KMS-11 (cell line): ENCODE measurements around the gene PDE11A.

Source experiments
- H2AFZ ChIP-seq: fragments of 200-600 bp; sonication (generic); 2 replicates; pipeline ENCODE4 v1.6.1; 2016; ENCODE audit warnings: antibody characterized with exemption, mixed run types, low read depth
- H3K27ac ChIP-seq: fragments of 200-600 bp; sonication (generic); 2 replicates; pipeline ENCODE4 v1.6.1; 2016; ENCODE audit warnings: mild to moderate bottlenecking, mixed run types
- H3K27me3 ChIP-seq: fragments of 200-600 bp; sonication (generic); 2 replicates; pipeline ENCODE4 v1.6.1; 2017; ENCODE audit warnings: mild to moderate bottlenecking, low read depth, mixed run types, moderate library complexity; ENCODE audit not compliant: insufficient read depth
- H3K36me3 ChIP-seq: fragments of 200-600 bp; sonication (generic); 2 replicates; pipeline ENCODE4 v1.6.1; 2017; ENCODE audit warnings: mild to moderate bottlenecking, mixed run types; ENCODE audit not compliant: insufficient read depth
- H3K4me1 ChIP-seq: fragments of 200-600 bp; sonication (generic); 2 replicates; pipeline ENCODE4 v1.6.1; 2016; ENCODE audit warnings: mild to moderate bottlenecking, low read depth, mixed run types; ENCODE audit not compliant: poor library complexity, severe bottlenecking
- H3K4me2 ChIP-seq: fragments of 200-600 bp; sonication (generic); 2 replicates; pipeline ENCODE4 v1.7.0; 2016; ENCODE audit warnings: mild to moderate bottlenecking, mixed run types
- H3K4me3 ChIP-seq: fragments of 200-600 bp; sonication (generic); IDR thresholded peaks from 2 replicates; pipeline ENCODE4 v1.6.1; 2017; ENCODE audit warnings: low read depth, low read length, mixed read lengths; ENCODE audit not compliant: insufficient read depth
- H3K79me2 ChIP-seq: fragments of 200-600 bp; sonication (generic); 2 replicates; pipeline ENCODE4 v1.6.1; 2016; ENCODE audit warnings: low read depth, mixed run types; ENCODE audit not compliant: insufficient read depth
- H3K9ac ChIP-seq: fragments of 200-600 bp; sonication (generic); 2 replicates; pipeline ENCODE4 v1.6.1; 2016; ENCODE audit warnings: mild to moderate bottlenecking, mixed run types
- H4K20me1 ChIP-seq: fragments of 200-600 bp; sonication (generic); 2 replicates; pipeline ENCODE4 v1.6.1; 2016; ENCODE audit warnings: mild to moderate bottlenecking, mixed run types; ENCODE audit not compliant: insufficient read depth
- CTCF ChIP-seq: fragments of 200-600 bp; sonication (generic); conservative IDR thresholded peaks from 2 replicates; pipeline ENCODE4 v1.6.1; 2017; ENCODE audit warnings: low read depth, mild to moderate bottlenecking, antibody characterized with exemption, low read length, moderate library complexity, mixed read lengths

PDE11A gene

GRCh38 chr2:177816766-177817165 lies 255.8 kb downstream of the PDE11A start:
- no peak overlapping the region for H3K4me2 ChIP-seq
- no peak overlapping the region for H3K27ac ChIP-seq
- H3K4me1 ChIP-seq = no peaks in the 10 kb centered on the region
- H2AFZ ChIP-seq = no peak overlapping the region
- no peaks in the 10 kb centered on the region for H3K36me3 ChIP-seq
- H3K79me2 ChIP-seq = no peaks in the 10 kb centered on the region
- H3K4me3 ChIP-seq = no peak overlapping the region
- no peaks in the 10 kb centered on the region for H3K27me3 ChIP-seq
- TF ChIP-seq CTCF = no peak
- H3K9ac ChIP-seq = no peak overlapping the region
- H4K20me1 ChIP-seq = no peaks in the 10 kb centered on the region

DNA sequence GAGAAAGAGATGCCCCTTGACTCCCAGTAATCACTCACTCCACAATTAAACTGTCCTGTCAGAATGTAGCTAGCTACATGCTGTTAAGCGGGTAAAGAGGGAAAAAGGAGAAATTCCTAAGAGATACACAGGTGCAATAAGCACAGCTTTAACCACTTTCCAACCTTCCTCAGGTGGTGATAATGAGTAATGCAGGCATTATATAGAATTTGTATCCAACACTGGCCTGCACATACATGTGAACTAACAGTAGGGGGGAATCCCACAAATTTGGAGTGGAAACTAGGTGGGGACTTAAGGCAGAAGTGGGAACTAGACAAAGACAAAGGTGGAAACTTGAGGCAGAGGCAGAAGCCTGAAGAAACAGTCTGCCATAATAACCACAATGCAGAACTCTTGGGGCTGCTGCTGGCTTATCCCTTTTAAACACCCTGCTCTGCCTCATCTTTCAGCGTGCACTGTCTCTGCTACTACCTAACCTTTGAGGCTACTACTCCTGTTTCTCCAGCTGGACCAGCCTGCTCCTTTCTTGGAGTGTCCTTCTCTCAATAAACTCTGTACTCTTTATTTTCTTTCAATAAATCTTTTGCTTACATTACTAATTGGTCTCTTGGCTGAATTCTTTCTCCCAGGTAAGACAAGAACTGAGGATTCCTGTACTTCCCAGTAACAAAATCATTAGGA lies 259.7 kb downstream of the PDE11A start:
- Histone ChIP-seq H3K27me3 (no peaks in the 10 kb centered on the region), H3K9ac (no peak overlapping the region), H3K4me1 (no peaks in the 10 kb centered on the region), H3K79me2 (no peaks in the 10 kb centered on the region), H3K4me2 (no peak overlapping the region), H2AFZ (no peak overlapping the region), H3K36me3 (no peaks in the 10 kb centered on the region), H3K4me3 (no peak overlapping the region), H3K27ac (no peak overlapping the region), H4K20me1 (no peaks in the 10 kb centered on the region)
- TF ChIP-seq CTCF = 0 out of 2 replicates have a peak, but pooled peaks have one; percentile 12

DNA sequence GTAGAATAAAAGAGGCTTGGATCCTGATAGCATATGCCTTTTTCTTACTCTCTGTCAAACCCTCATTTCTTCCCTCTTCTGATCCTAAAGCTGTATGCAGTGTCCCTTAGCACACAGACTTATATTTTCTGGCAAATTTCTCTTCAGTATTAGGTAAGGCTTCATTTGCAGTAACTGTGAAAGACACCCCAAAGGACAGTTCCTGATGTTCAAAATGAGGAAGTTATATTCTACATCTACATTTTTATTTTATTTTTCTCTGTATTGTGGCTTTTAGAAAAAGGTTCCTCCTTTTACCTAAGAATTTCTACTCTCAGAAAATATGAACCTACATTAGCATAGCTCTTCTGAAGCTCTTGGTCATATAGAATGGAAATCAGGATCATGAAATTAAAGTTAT lies 261.7 kb downstream of the PDE11A start:
- Histone ChIP-seq H3K4me3 (no peak overlapping the region), H3K4me1 (no peaks in the 10 kb centered on the region), H4K20me1 (no peaks in the 10 kb centered on the region), H2AFZ (no peak overlapping the region), H3K4me2 (no peak overlapping the region), H3K27ac (no peak overlapping the region), H3K27me3 (no peaks in the 10 kb centered on the region), H3K79me2 (no peaks in the 10 kb centered on the region), H3K9ac (no peak overlapping the region), H3K36me3 (no peaks in the 10 kb centered on the region)
- no peak for TF ChIP-seq CTCF

GRCh38 chr2:177808984-177809809 lies 263.4 kb downstream of the PDE11A start:
- Histone ChIP-seq H3K4me3 (no peak overlapping the region), H3K4me2 (no peak overlapping the region), H2AFZ (no peak overlapping the region), H3K27ac (no peak overlapping the region), H3K36me3 (no peaks in the 10 kb centered on the region), H3K4me1 (no peaks in the 10 kb centered on the region), H3K9ac (no peak overlapping the region), H3K79me2 (no peaks in the 10 kb centered on the region), H3K27me3 (no peaks in the 10 kb centered on the region), H4K20me1 (no peaks in the 10 kb centered on the region)
- no peak for TF ChIP-seq CTCF
